ENCODE results near the gene CTTNBP2NL. TPM values are rescaled to one million over a fixed set of nuclear protein-coding genes. Genes with fewer than 3 reads are reported as not detected.

Gene CTTNBP2NL
- total and polyA plus RNA-seq, 8 donors = 3.6 to 41.5 (median 13.7) TPM

- intact Hi-C loops (cut with DNase I; ENCODE audit: low total_unique reads) = no loop called here
- Histone ChIP-seq H3K4me1 (peaks cover 0 to 33% (median 25%) of the 10 kb centered on the region in 4 donors), H3K27me3 (peaks cover 0 to 5% (median 0%) of the 10 kb centered on the region in 3 donors), H3K36me3 (no peaks in the 10 kb centered on the region), H3K27ac (peak overlapping the region in 4 of 5 donors; percentile 75 to 93 (median 85)), H3K4me3 (no peak overlapping the region), H3K9me3 (no peaks in the 10 kb centered on the region)
- TF ChIP-seq POLR2AphosphoS5 (IDR thresholded peaks at IDR 0.05) (no peak), EP300 (IDR thresholded peaks at IDR 0.05) (no peak), POLR2A (IDR thresholded peaks at IDR 0.05) (no peak), CTCF (IDR thresholded peaks at IDR 0.05) (no peak)
- 74 to 85% (median 77%) methylated on average over 8 of the region's 8 CpGs for WGBS, 5 donors
- DNase-seq = no peak
Observed at GRCh38 chr1:112358061-112358770, 37.8 kb upstream of the CTTNBP2NL start.

GRCh38 chr1:112358798-112359408 is 37.1 kb upstream of the CTTNBP2NL start:
- Histone ChIP-seq H3K27me3 (peaks cover 0 to 5% (median 0%) of the 10 kb centered on the region in 3 donors), H3K4me1 (peaks cover 0 to 33% (median 25%) of the 10 kb centered on the region in 4 donors), H3K27ac (peak overlapping the region; percentile 59 to 93 (median 83)), H3K4me3 (peak overlapping the region in 2 of 4 donors; percentile 19 to 27), H3K36me3 (no peaks in the 10 kb centered on the region), H3K9me3 (no peaks in the 10 kb centered on the region)
- DNase-seq = peak; percentile 64 to 75
- no peak for TF ChIP-seq POLR2A (IDR thresholded peaks at IDR 0.05)
- peak in 5 of 7 experiments; percentile 44 to 68 (median 51) for TF ChIP-seq CTCF (IDR thresholded peaks at IDR 0.05)
- peak in 1 of 3 donors; percentile 12 for TF ChIP-seq POLR2AphosphoS5 (IDR thresholded peaks at IDR 0.05)
- WGBS, 5 donors = 31 to 58% (median 39%) methylated on average over 4 to 7 of the region's 7 CpGs
- intact Hi-C loops (cut with DNase I; ENCODE audit: low total_unique reads) = no loop called here

GRCh38 chr1:112359961-112360767 is 35.9 kb upstream of the CTTNBP2NL start:
- peaks cover 0 to 33% (median 25%) of the 10 kb centered on the region in 4 donors for H3K4me1 ChIP-seq
- intact Hi-C loops (cut with DNase I; ENCODE audit: low total_unique reads) = no loop called here
- H3K9me3 ChIP-seq = no peaks in the 10 kb centered on the region
- H3K27ac ChIP-seq = peak overlapping the region; percentile 59 to 93 (median 83)
- WGBS, 5 donors = 43 to 57% (median 51%) methylated on average over 11 of the region's 11 CpGs
- no peaks in the 10 kb centered on the region for H3K36me3 ChIP-seq
- peak overlapping the region in 2 of 4 donors; percentile 19 to 27 for H3K4me3 ChIP-seq
- TF ChIP-seq POLR2AphosphoS5 (IDR thresholded peaks at IDR 0.05) = peak; percentile 43 to 50 (median 48)
- TF ChIP-seq POLR2A (IDR thresholded peaks at IDR 0.05) = no peak
- TF ChIP-seq EP300 (IDR thresholded peaks at IDR 0.05) = peak; percentile 89
- no peak for TF ChIP-seq CTCF (IDR thresholded peaks at IDR 0.05)
- peak; percentile 41 to 66 for DNase-seq
- H3K27me3 ChIP-seq = peaks cover 0 to 5% (median 0%) of the 10 kb centered on the region in 3 donors

GRCh38 chr1:112363636-112364035 is 32.4 kb upstream of the CTTNBP2NL start:
- Histone ChIP-seq H3K36me3 (no peaks in the 10 kb centered on the region), H3K27me3 (peaks cover 0 to 12% (median 0%) of the 10 kb centered on the region in 3 donors), H3K4me1 (peaks cover 0 to 28% (median 11%) of the 10 kb centered on the region in 4 donors), H3K4me3 (no peak overlapping the region), H3K9me3 (no peaks in the 10 kb centered on the region), H3K27ac (no peak overlapping the region)
- intact Hi-C loops (cut with DNase I; ENCODE audit: low total_unique reads) = no loop called here
- WGBS, 5 donors = 68 to 83% (median 77%) methylated on average over 2 of the region's 2 CpGs
- TF ChIP-seq EP300 (IDR thresholded peaks at IDR 0.05) (no peak), CTCF (IDR thresholded peaks at IDR 0.05) (no peak)
- no peak for DNase-seq

Measured in stomach (tissue), 9 donors.